HL-60 (cell line): ENCODE data around the gene TRIM40.

Experiments used
- DNase-seq, 2 experiments: peaks; one replicate each; pipeline ENCODE4 v3.0.0-alpha.2; 2010 to 2020; ENCODE audit warnings: low read depth in 1 of 2, low spot score in 1 of 2
- H3K27ac ChIP-seq: fragments of 250-450 bp; sonication (Bioruptor Pico); replicated peaks from 2 replicates; pipeline ENCODE4 v1.5.1; 2020; ENCODE audit warnings: mild to moderate bottlenecking, moderate library complexity
- H3K27me3 ChIP-seq: fragments of 250-450 bp; sonication (Bioruptor Pico); 2 replicates; pipeline ENCODE4 v1.5.1; 2021; ENCODE audit warnings: mild to moderate bottlenecking, moderate library complexity; ENCODE audit not compliant: insufficient read depth, poor library complexity, severe bottlenecking
- H3K4me3 ChIP-seq: replicated peaks from 2 replicates; pipeline ENCODE4 v1.5.1; 2011; ENCODE audit warnings: mild to moderate bottlenecking, control low read depth, low read length; ENCODE audit not compliant: insufficient read depth
- GABPA ChIP-seq: IDR thresholded peaks from 2 replicates; pipeline ENCODE4 v1.6.1; 2012; ENCODE audit warnings: low read depth
- POLR2AphosphoS5 ChIP-seq: IDR thresholded peaks from 2 replicates; pipeline ENCODE4 v1.6.1; 2012; ENCODE audit warnings: low read depth
- REST ChIP-seq: IDR thresholded peaks from 2 replicates; pipeline ENCODE4 v1.6.1; 2012; ENCODE audit warnings: low read depth; ENCODE audit not compliant: insufficient replicate concordance
- SPI1 ChIP-seq: IDR thresholded peaks from 2 replicates; pipeline ENCODE4 v1.6.1; 2012; ENCODE audit warnings: low read depth, mild to moderate bottlenecking, borderline replicate concordance
- TF ChIP-seq, protein P1 (sequence below): IDR thresholded peaks from one replicate; pipeline ENCODE4 v1.5.1; 2011; ENCODE audit warnings: low read length, control low read depth, inconsistent platforms; ENCODE audit not compliant: insufficient read depth

The TRIM40 gene

GRCh38 chr6:30157581-30157980, 21.6 kb downstream of the TRIM40 start:
- Histone ChIP-seq H3K27me3 (no peaks in the 10 kb centered on the region), H3K4me3 (no peak overlapping the region), H3K27ac (no peak overlapping the region)
- no peak for TF ChIP-seq SPI1
- TF ChIP-seq, protein P1, sequence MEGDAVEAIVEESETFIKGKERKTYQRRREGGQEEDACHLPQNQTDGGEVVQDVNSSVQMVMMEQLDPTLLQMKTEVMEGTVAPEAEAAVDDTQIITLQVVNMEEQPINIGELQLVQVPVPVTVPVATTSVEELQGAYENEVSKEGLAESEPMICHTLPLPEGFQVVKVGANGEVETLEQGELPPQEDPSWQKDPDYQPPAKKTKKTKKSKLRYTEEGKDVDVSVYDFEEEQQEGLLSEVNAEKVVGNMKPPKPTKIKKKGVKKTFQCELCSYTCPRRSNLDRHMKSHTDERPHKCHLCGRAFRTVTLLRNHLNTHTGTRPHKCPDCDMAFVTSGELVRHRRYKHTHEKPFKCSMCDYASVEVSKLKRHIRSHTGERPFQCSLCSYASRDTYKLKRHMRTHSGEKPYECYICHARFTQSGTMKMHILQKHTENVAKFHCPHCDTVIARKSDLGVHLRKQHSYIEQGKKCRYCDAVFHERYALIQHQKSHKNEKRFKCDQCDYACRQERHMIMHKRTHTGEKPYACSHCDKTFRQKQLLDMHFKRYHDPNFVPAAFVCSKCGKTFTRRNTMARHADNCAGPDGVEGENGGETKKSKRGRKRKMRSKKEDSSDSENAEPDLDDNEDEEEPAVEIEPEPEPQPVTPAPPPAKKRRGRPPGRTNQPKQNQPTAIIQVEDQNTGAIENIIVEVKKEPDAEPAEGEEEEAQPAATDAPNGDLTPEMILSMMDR, result no peak
- no peak for TF ChIP-seq REST
- no peak for TF ChIP-seq GABPA
- no peak for TF ChIP-seq POLR2AphosphoS5
- DNase-seq, result no peak

DNA sequence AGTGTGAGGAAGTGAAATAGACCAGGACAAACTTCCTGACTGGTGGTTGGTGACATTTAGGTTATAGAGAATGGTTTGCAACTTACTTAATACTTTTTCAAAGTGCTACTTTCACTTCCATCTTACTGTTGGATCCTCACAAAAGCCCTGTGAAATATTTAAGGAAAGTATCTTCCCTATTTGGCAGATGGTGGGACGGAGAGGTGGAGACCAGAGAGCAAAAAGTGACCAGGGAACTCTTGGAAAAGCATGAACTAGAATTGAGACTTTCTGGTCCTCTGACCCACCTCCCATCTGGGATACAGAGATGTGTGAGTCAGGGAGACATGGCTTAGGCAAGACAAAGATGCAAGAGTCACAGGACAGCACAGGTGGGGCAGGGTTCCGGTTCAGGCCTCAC, 22.1 kb downstream of the TRIM40 start:
- Histone ChIP-seq H3K27ac (no peak overlapping the region), H3K27me3 (no peaks in the 10 kb centered on the region), H3K4me3 (no peak overlapping the region)
- DNase-seq, result no peak
- no peak for TF ChIP-seq POLR2AphosphoS5
- TF ChIP-seq, protein P1, result no peak

DNA sequence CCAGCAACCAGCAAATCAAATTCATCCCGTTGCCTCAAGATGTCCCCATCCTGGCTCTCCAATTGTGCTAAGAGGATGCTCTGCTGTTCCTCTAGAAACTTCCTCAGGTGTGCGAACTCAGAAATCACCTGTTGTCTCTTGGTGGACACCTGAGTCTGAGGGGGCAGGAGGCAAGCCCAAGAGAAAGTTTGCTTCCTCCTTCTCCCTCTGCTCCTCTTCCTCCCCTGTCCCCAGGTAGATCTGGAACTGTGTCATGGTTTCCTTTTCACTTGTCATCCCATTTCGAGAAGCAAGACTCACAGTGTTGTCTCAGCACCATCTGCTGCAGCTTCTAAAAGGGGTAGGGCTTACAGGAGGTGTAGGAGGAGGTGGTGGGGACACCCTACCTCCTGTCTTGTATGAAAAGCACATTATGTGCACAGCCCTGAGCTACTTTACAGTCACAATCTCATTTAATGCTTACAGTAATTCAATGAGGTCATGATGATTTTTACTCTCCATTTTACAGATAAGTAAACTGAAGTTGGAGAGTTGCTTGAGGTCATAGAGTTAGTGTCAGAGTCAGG, 22.6 kb downstream of the TRIM40 start:
- DNase-seq, result no peak
- H3K27me3 ChIP-seq, result no peaks in the 10 kb centered on the region
- H3K4me3 ChIP-seq, result no peak overlapping the region
- no peak overlapping the region for H3K27ac ChIP-seq
- no peak for TF ChIP-seq POLR2AphosphoS5
- TF ChIP-seq SPI1, result no peak
- TF ChIP-seq, protein P1, result no peak
- TF ChIP-seq GABPA, result no peak
- no peak for TF ChIP-seq REST
